ENCODE measurements around the gene DCST1.

DNA sequence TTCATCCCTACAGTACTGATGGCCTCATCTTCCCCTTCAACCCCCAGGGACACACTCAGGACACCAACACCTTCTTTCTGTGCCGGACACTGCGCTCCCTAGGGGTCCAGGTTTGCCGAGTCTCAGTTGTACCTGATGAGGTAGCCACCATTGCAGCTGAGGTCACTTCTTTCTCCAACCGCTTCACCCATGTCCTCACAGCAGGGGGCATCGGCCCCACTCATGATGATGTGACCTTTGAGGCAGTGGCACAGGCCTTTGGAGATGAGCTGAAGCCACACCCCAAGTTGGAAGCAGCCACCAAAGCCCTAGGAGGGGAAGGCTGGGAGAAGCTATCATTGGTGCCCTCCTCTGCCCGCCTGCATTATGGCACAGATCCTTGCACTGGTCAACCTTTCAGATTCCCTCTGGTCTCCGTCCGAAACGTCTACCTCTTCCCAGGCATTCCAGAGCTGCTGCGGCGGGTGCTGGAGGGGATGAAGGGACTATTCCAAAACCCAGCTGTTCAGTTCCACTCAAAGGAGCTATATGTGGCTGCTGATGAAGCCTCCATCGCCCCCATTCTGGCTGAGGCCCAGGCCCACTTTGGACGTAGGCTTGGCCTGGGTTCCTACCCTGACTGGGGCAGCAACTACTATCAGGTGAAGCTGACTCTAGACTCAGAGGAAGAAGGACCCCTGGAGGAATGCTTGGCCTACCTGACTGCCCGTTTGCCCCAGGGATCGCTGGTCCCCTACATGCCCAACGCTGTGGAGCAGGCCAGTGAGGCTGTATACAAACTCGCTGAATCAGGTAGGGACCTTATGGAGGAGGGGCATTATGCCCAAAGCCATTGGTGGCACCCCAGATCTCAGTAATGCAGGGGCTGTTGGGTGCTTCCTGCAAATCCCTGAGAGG is 45.3 kb upstream of the DCST1 start:
- TF ChIP-seq MAFK (IDR thresholded peaks at IDR 0.05; ENCODE audit: low read depth, low read length) (no peak), PHF8 (conservative IDR thresholded peaks at IDR 0.05; ENCODE audit: low read depth, low read length) (no peak), TAF1 (IDR thresholded peaks at IDR 0.05; ENCODE audit: low read depth, low read length) (no peak), NANOG (IDR thresholded peaks at IDR 0.05; ENCODE audit: insufficient read depth, low read depth, low read length, poor library complexity, severe bottlenecking) (no peak)
